GM23338 (cell line): ENCODE results near the gene ICE1. TPM values are rescaled to one million over a fixed set of nuclear protein-coding genes. Genes with fewer than 3 reads are reported as not detected.

ENCODE experiments used
- ATAC-seq: fragments of 200-7000 bp; cut with Tn5 transposase; 3 replicates; pipeline ENCODE4 v1.9.1; 2020
- DNase-seq: peaks from one replicate; pipeline ENCODE4 v3.0.0-alpha.2; 2015; ENCODE audit warnings: low spot score
- H2AFZ ChIP-seq: fragments of 200-600 bp; sonication (generic); 2 replicates; pipeline ENCODE4 v1.8.0; 2016; ENCODE audit warnings: antibody characterized with exemption, mild to moderate bottlenecking, moderate library complexity
- H3F3A ChIP-seq: fragments of 200-600 bp; sonication (generic); replicated peaks from 2 replicates; pipeline ENCODE4 v1.8.0; 2017; ENCODE audit warnings: antibody characterized with exemption, mixed run types, low read depth
- H3K27ac ChIP-seq: fragments of 200-600 bp; sonication (generic); 2 replicates; pipeline ENCODE4 v1.6.1; 2016; ENCODE audit warnings: low read depth
- H3K27me3 ChIP-seq: fragments of 200-600 bp; sonication (generic); 2 replicates; pipeline ENCODE4 v1.8.0; 2016; ENCODE audit warnings: mild to moderate bottlenecking, mixed run types, moderate library complexity; ENCODE audit not compliant: insufficient read depth
- H3K36me3 ChIP-seq: fragments of 200-600 bp; sonication (generic); 2 replicates; pipeline ENCODE4 v1.8.0; 2016; ENCODE audit warnings: mild to moderate bottlenecking; ENCODE audit not compliant: insufficient read depth
- H3K4me1 ChIP-seq: fragments of 200-600 bp; sonication (generic); 2 replicates; pipeline ENCODE4 v1.8.0; 2016; ENCODE audit warnings: mild to moderate bottlenecking, moderate library complexity; ENCODE audit not compliant: insufficient read depth
- H3K4me2 ChIP-seq: fragments of 200-600 bp; sonication (generic); 2 replicates; pipeline ENCODE4 v1.7.1; 2017; ENCODE audit warnings: mixed run types
- H3K4me3 ChIP-seq: fragments of 200-600 bp; sonication (generic); 2 replicates; pipeline ENCODE4 v1.6.1; 2016; ENCODE audit warnings: mixed run types
- H3K79me2 ChIP-seq: fragments of 200-600 bp; sonication (generic); replicated peaks from 2 replicates; pipeline ENCODE4 v1.8.0; 2017; ENCODE audit warnings: mild to moderate bottlenecking; ENCODE audit not compliant: insufficient read depth
- H3K9me2 ChIP-seq: fragments of 200-600 bp; sonication (generic); 2 replicates; pipeline ENCODE4 v1.8.0; 2017; ENCODE audit not compliant: insufficient read depth
- H4K20me1 ChIP-seq: fragments of 200-600 bp; sonication (generic); replicated peaks from 2 replicates; pipeline ENCODE4 v1.8.0; 2017; ENCODE audit warnings: mild to moderate bottlenecking; ENCODE audit not compliant: insufficient read depth
- H3K27ac Mint-ChIP-seq: 2 replicates; pipeline ENCODE4 v1.8.0; 2020; ENCODE audit warnings: inconsistent platforms, mild to moderate bottlenecking, moderate library complexity, mixed read lengths
- H3K27me3 Mint-ChIP-seq: 3 replicates; pipeline ENCODE4 v1.8.0; 2022; ENCODE audit warnings: low read depth, mild to moderate bottlenecking, moderate library complexity, mixed read lengths, inconsistent platforms; ENCODE audit not compliant: insufficient read depth, poor library complexity
- H3K36me3 Mint-ChIP-seq: 3 replicates; pipeline ENCODE4 v1.8.0; 2021; ENCODE audit warnings: low read depth, mild to moderate bottlenecking, inconsistent platforms, moderate library complexity, mixed read lengths
- H3K4me1 Mint-ChIP-seq: 3 replicates; pipeline ENCODE4 v1.8.0; 2020; ENCODE audit warnings: mild to moderate bottlenecking, inconsistent platforms, mixed read lengths
- H3K4me3 Mint-ChIP-seq: 3 replicates; pipeline ENCODE4 v1.8.0; 2021; ENCODE audit warnings: moderate library complexity, mild to moderate bottlenecking, inconsistent platforms, mixed read lengths
- H3K9me3 Mint-ChIP-seq: 3 replicates; pipeline ENCODE4 v1.8.0; 2020; ENCODE audit warnings: moderate library complexity, mild to moderate bottlenecking, inconsistent platforms, mixed read lengths
- CREB1 ChIP-seq: fragments of 250-450 bp; sonication (Bioruptor Pico); IDR thresholded peaks from 2 replicates; pipeline ENCODE4 v1.5.0; 2020; ENCODE audit warnings: low read depth, mild to moderate bottlenecking, moderate library complexity
- CTCF ChIP-seq, 2 experiments: fragments of 200-600 bp in 1 of 2; sonication (generic) in 1 of 2; conservative IDR thresholded peaks; 2 replicates each; pipeline versions ENCODE4 v1.5.1 to v1.6.1; 2016 to 2017; ENCODE audit warnings: antibody characterized with exemption in 2 of 2, low read depth in 2 of 2, mild to moderate bottlenecking in 2 of 2, moderate library complexity in 1 of 2
- ETS1 ChIP-seq: IDR thresholded peaks from 2 replicates; pipeline ENCODE4 v1.6.1; 2016; ENCODE audit warnings: antibody characterized with exemption
- EZH2 ChIP-seq: fragments of 200-600 bp; sonication (generic); IDR thresholded peaks from one replicate; pipeline ENCODE4 v1.8.0; 2017; ENCODE audit warnings: antibody characterized with exemption, mild to moderate bottlenecking, low read depth; ENCODE audit not compliant: unreplicated experiment
- EZH2phosphoT487 ChIP-seq: fragments of 200-600 bp; sonication (generic); IDR thresholded peaks from one replicate; pipeline ENCODE4 v1.8.1; 2018; ENCODE audit warnings: antibody characterized with exemption; ENCODE audit not compliant: unreplicated experiment
- JUNB ChIP-seq: IDR thresholded peaks from one replicate; pipeline ENCODE4 v1.6.1; 2016; ENCODE audit warnings: antibody characterized with exemption; ENCODE audit not compliant: unreplicated experiment
- POLR2AphosphoS5 ChIP-seq: IDR thresholded peaks from 2 replicates; pipeline ENCODE4 v1.6.1; 2016; ENCODE audit warnings: antibody characterized with exemption, low read depth
- REST ChIP-seq: IDR thresholded peaks from one replicate; pipeline ENCODE4 v1.6.1; 2018; ENCODE audit warnings: antibody characterized with exemption; ENCODE audit not compliant: unreplicated experiment
- STAT1 ChIP-seq: IDR thresholded peaks from one replicate; pipeline ENCODE4 v1.6.1; 2016; ENCODE audit warnings: antibody characterized with exemption; ENCODE audit not compliant: unreplicated experiment
- ZNF114 ChIP-seq: fragments of 250-450 bp; sonication (Bioruptor Pico); IDR thresholded peaks from 2 replicates; pipeline ENCODE4 v1.5.0; 2020; ENCODE audit warnings: mild to moderate bottlenecking, moderate library complexity
- ZNF331 ChIP-seq: fragments of 250-450 bp; sonication (Bioruptor Pico); IDR thresholded peaks from 2 replicates; pipeline ENCODE4 v1.5.0; 2020; ENCODE audit warnings: low read depth, mild to moderate bottlenecking, moderate library complexity
- ZNF462 ChIP-seq: fragments of 250-450 bp; sonication (Bioruptor Pico); IDR thresholded peaks from 2 replicates; pipeline ENCODE4 v1.5.0; 2020; ENCODE audit warnings: mild to moderate bottlenecking, moderate library complexity
- polyA plus RNA-seq: library from polyadenylated mRNA; unstranded; fragments of >200 nt; fragmentation: Nextera tagmentation; extraction: Ambion mirVana; gene quantifications from 2 replicates; pipeline ENCODE4 v1.2.1, GENCODE V29; 2016
- total RNA-seq: library from RNA; depleted of rRNA; stranded (reverse); fragments of >200 nt; shearing (Covaris generic); gene quantifications from 2 replicates; pipeline ENCODE4 v1.2.3, GENCODE V29; 2014

The ICE1 gene
- total and polyA plus RNA-seq, 2 experiments from 2014 or later: 59.5 to 65.1 TPM

- TF ChIP-seq ZNF462 (CRISPR knock-in tag): no peak
- TF ChIP-seq ZNF331 (CRISPR knock-in tag): no peak
- TF ChIP-seq CREB1: no peak
- TF ChIP-seq ZNF114 (CRISPR knock-in tag): no peak
These were observed 77.0 kb downstream of the ICE1 start (continued) for GRCh38 chr5:5499442-5499841.

GRCh38 chr5:5504325-5504724 is 81.8 kb downstream of the ICE1 start:
- no peak overlapping the region for H3K4me2 ChIP-seq
- no peaks in the 10 kb centered on the region for H3F3A ChIP-seq
- H3K36me3 ChIP-seq: no peaks in the 10 kb centered on the region
- H3K27me3 ChIP-seq: no peaks in the 10 kb centered on the region
- no peaks in the 10 kb centered on the region for H4K20me1 ChIP-seq
- no peak for ATAC-seq
- no peak overlapping the region for H2AFZ ChIP-seq
- TF ChIP-seq EZH2: no peak
- TF ChIP-seq POLR2AphosphoS5: no peak
- no peak for TF ChIP-seq STAT1
- TF ChIP-seq REST: no peak
- TF ChIP-seq CREB1: no peak
- TF ChIP-seq EZH2phosphoT487: no peak
- no peak for TF ChIP-seq JUNB
- TF ChIP-seq CTCF (conservative IDR thresholded peaks at IDR 0.05; ENCODE audit: low read depth in 2 of 2): no peak
- no peak for TF ChIP-seq ETS1
- Mint-ChIP-seq H3K36me3 (peaks cover 10% of the 10 kb centered on the region; the same call in 2 of the 3 replicates), H3K4me3 (no peak overlapping the region), H3K27me3 (peaks cover 2% of the 10 kb centered on the region), H3K4me1 (no peaks in the 10 kb centered on the region), H3K9me3 (peaks cover 16% of the 10 kb centered on the region), H3K27ac (no peak overlapping the region)
- no peaks in the 10 kb centered on the region for H3K4me1 ChIP-seq
- H3K27ac ChIP-seq: no peak overlapping the region
- H3K9me2 ChIP-seq: no peaks in the 10 kb centered on the region; the same call in 1 of the 2 replicates
- H3K79me2 ChIP-seq: no peaks in the 10 kb centered on the region
- H3K4me3 ChIP-seq: no peak overlapping the region
- DNase-seq: no peak
